Heart left ventricle (tissue), 16 donors: ENCODE data around the gene ARAP1. TPM values are rescaled to one million over a fixed set of nuclear protein-coding genes. Genes with fewer than 3 reads are reported as not detected.

Source experiments
- ATAC-seq, 4 donors: fragments of 200-7000 bp; cut with Tn5 transposase; one replicate each; pipeline ENCODE4 v1.9.1; 2020 to 2022; ENCODE audit warnings: moderate library complexity in 4 of 4, mild to moderate bottlenecking in 3 of 4, moderate number of reproducible peaks in 1 of 4
- DNase-seq, 5 donors: peaks; one replicate each; pipeline ENCODE4 v3.0.0-alpha.2; 2020
- H3K27ac ChIP-seq, 12 donors: fragments of 200-600 bp; sonication (generic) in 4 of 12; one replicate each; pipeline versions ENCODE4 v1.5.0 to v1.8.0; 2016 to 2022; ENCODE audit warnings: mild to moderate bottlenecking in 2 of 12
- H3K27me3 ChIP-seq, 9 donors: fragments of 200-600 bp; sonication (generic) in 2 of 9; one replicate each; pipeline versions ENCODE4 v1.5.1 to v1.8.0; 2016 to 2022; ENCODE audit warnings: mild to moderate bottlenecking in 3 of 9
- H3K36me3 ChIP-seq, 9 donors: fragments of 200-600 bp; sonication (generic) in 2 of 9; one replicate each; pipeline versions ENCODE4 v1.5.0 to v1.8.0; 2018 to 2022; ENCODE audit warnings: mild to moderate bottlenecking in 2 of 9
- H3K4me1 ChIP-seq, 12 donors: fragments of 200-600 bp; sonication (generic) in 4 of 12; one replicate each; pipeline versions ENCODE4 v1.5.0 to v1.8.0; 2016 to 2022; ENCODE audit warnings: mild to moderate bottlenecking in 3 of 12
- H3K4me3 ChIP-seq, 12 donors: fragments of 200-600 bp; sonication (generic) in 4 of 12; one replicate each; pipeline versions ENCODE4 v1.5.0 to v1.8.0; 2017 to 2022; ENCODE audit warnings: mild to moderate bottlenecking in 9 of 12, moderate library complexity in 4 of 12
- H3K9me3 ChIP-seq, 12 donors: fragments of 200-600 bp; sonication (generic) in 4 of 12; one replicate each; pipeline versions ENCODE4 v1.5.0 to v1.8.0; 2016 to 2022; ENCODE audit warnings: mild to moderate bottlenecking in 1 of 12
- POLR2A ChIP-seq, 2 donors: fragments of 450-650 bp; IDR thresholded peaks; one replicate each; pipeline ENCODE4 v1.6.1; 2017; ENCODE audit warnings: antibody characterized with exemption in 2 of 2, mild to moderate bottlenecking in 2 of 2, moderate library complexity in 2 of 2
- WGBS, 4 donors: extraction: QIAGEN DNeasy Blood & Tissue Kit in 2 of 4; methylation state at CpG; one replicate each; pipeline versions ENCODE4 v1.1.5 to v1.1.7; 2013 to 2018; 5-methylcytosine and 5-hydroxymethylcytosine counted together
- intact Hi-C, 10 donors: fragments of 100-400 bp; cut with DNase I; formaldehyde crosslinking; loops; one replicate each; pipeline versions ENCODE4 v1.11.1 to v1.14.2; 2022
- polyA plus RNA-seq, 2 donors: library from polyadenylated mRNA; stranded (reverse); fragments of 200-250 nt; gene quantifications; one replicate each; pipeline ENCODE4 v1.2.3, GENCODE V29; 2013
- total RNA-seq, 9 donors: library from RNA; depleted of rRNA in 2 of 9; stranded (reverse); fragments of >200 nt in 2 of 9; fragmentation: NEBNext Ultra II Directional in 3 of 9; extraction: Animal tissue kit (Norgen Biotek cat#: 25700) in 3 of 9; gene quantifications; one replicate each; pipeline versions ENCODE4 v1.1.0 to v1.2.4, GENCODE V29; 2016 to 2023
- TF ChIP-seq, protein P1 (sequence below), 12 donors: fragments of 200-600 bp; sonication (generic) in 4 of 12; IDR thresholded peaks; one replicate each; pipeline versions ENCODE4 v1.5.0 to v1.8.0; 2018 to 2022; ENCODE audit warnings: antibody characterized with exemption in 12 of 12, mild to moderate bottlenecking in 5 of 12
- donor health status: ischemic (EF 13 %, LVEDD 7.1; RV severe dilation, severe dysfunction).
- donor health status: healthy with polysubstance abuse.
- donor health status: DM: no; HTN: yes; CAD: no.
- donor health status: DM: no; HTN: no; CAD: no.
- donor health status: ischemic (EF 25% LVEDD 6.9; RV normal size, moderate dysfunction).
- donor health status: ischemic (EF 25% LVEDD 5.7; RV mildly dilated, moderate dysfunction).
- donor health status: healthy.
- donor health status: DM: yes; HTN: yes; CAD: no.
- donor health status: ischemic (EF 35%, LVEDD 5.7; RV mildly dilated, moderate dysfunction).
- donor health status: nonischemic (EF 11% LVEDD 7.7; RV severe dilation, severe dysfunction).
- donor health status: DM: yes; HTN: yes; CAD: no.
- donor health status: PGD.
- donor health status: ischemic (EF 29% LVEDD 5.4; RV normal size, mild dysfunction).
- donor health status: nonischemic (EF 23%, LVEDD 6.1; RV moderate dilation, normal function).

The ARAP1 gene
- total and polyA plus RNA-seq, 11 donors: 35.4 to 116 (median 43.6) TPM

GRCh38 chr11:72777755-72778278 is 25.6 kb upstream of the ARAP1 start:
- ATAC-seq (no peak), DNase-seq (no peak)
- 48 to 90% (median 73%) methylated on average over 4 to 5 of the region's 5 CpGs for WGBS, 4 donors
- Histone ChIP-seq H3K27ac (peak overlapping the region in 10 of 12 donors; percentile 3 to 77 (median 62)), H3K4me1 (peaks cover 0 to 59% (median 36%) of the 10 kb centered on the region in 12 donors), H3K36me3 (no peaks in the 10 kb centered on the region), H3K4me3 (no peak overlapping the region), H3K27me3 (no peaks in the 10 kb centered on the region), H3K9me3 (no peaks in the 10 kb centered on the region)
- no peak for TF ChIP-seq POLR2A (IDR thresholded peaks at IDR 0.05)
- TF ChIP-seq, protein P1, sequence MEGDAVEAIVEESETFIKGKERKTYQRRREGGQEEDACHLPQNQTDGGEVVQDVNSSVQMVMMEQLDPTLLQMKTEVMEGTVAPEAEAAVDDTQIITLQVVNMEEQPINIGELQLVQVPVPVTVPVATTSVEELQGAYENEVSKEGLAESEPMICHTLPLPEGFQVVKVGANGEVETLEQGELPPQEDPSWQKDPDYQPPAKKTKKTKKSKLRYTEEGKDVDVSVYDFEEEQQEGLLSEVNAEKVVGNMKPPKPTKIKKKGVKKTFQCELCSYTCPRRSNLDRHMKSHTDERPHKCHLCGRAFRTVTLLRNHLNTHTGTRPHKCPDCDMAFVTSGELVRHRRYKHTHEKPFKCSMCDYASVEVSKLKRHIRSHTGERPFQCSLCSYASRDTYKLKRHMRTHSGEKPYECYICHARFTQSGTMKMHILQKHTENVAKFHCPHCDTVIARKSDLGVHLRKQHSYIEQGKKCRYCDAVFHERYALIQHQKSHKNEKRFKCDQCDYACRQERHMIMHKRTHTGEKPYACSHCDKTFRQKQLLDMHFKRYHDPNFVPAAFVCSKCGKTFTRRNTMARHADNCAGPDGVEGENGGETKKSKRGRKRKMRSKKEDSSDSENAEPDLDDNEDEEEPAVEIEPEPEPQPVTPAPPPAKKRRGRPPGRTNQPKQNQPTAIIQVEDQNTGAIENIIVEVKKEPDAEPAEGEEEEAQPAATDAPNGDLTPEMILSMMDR (IDR thresholded peaks at IDR 0.05): no peak
- intact Hi-C loops: loop anchor here in 1 of 10 donors (5.0 kb wide), 1 partner anchor 41 kb away; no protein-coding TSS in a partner anchor

DNA sequence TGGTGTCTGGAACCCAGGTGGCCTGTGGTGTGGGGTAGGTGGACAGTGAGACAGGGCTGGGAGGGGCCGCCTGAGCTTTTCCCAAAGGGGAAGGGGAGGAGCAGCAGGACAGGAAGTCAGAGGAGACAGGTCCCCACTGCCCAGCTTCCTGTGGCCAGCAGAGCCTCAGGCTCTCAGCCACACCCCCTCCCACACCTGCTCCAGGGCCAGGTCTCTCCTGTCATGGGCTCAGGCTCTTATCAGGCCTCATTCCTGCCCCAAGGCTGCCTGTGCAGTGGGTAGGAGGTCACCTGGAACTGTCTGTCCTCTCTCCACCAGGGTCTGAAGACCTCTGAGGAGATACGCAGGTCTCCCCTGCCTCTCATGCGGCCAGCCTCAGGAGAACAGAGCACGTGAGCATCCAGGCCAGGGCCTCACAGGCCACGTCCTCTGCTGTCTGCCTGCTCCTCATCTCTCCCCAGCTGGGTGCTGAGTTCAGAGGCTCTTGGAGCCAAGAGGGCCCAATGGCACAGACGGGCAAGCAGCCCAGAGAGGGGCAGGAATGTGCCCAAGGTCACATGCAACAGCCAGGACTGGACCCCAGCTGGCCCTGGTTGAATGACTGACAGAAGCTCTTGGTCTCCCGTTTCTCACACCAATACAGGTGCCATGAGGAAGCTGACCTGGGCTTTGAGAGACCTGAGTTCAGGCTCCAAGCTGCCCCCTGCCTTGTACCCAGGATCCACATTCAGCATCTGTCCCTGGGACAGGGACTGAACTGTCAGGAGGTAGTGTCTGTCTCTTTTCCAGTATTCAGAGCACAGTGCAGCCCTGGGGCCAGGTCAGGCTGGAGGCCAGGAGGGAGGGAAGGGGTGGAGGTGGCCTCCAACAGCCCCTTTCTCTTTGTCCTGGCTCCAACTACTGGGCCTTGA is 24.9 kb upstream of the ARAP1 start:
- ATAC-seq (peak; percentile 48 to 66 (median 60)), DNase-seq (peak in 4 of 5 donors; percentile 53 to 84 (median 73))
- intact Hi-C loops: loop anchor here in 1 of 10 donors (5.0 kb wide), 1 partner anchor 40 kb away; no protein-coding TSS in a partner anchor
- Histone ChIP-seq H3K27me3 (no peaks in the 10 kb centered on the region), H3K36me3 (no peaks in the 10 kb centered on the region), H3K4me1 (peaks cover 0 to 62% (median 37%) of the 10 kb centered on the region in 12 donors), H3K27ac (peak overlapping the region in 11 of 12 donors; percentile 3 to 77 (median 60)), H3K4me3 (no peak overlapping the region), H3K9me3 (no peaks in the 10 kb centered on the region)
- 52 to 72% (median 55%) methylated on average over 3 to 7 of the region's 7 CpGs for WGBS, 4 donors
- TF ChIP-seq POLR2A (IDR thresholded peaks at IDR 0.05): no peak

DNA sequence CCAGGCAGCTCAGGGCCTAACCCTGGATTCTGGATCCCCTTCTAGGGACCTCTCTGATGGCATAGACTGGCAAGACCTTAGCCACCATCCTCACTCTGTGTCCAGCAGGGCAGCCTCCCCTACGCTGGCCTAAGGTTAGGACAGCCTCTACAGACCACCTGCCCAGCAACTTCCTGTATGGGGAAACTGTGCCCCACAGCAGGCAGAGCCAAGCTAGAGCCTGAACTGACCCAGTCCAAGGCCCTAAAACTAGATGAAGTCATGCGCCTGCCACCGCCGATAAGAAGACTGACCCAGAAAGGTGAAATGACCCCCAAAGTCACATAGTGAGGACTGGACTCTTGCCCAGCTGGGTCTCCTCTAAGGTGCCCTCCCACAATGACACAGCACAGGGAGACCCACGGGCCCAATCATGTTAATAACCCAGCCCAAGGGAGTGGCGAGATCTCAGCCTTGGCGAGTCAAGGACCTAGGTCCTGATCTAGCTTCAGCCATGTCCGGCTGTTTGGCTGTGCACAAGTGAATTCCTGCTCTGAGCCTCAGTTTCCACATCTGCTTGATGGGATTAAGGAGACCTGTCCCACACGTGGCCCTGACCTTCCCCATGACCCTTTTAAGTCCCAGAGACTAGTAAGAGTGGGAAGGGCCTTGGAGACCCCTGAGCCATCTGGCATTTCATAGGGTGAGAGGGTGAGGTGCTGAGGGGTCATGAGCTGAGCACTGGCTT is 24.1 kb upstream of the ARAP1 start:
- Histone ChIP-seq H3K27ac (peak overlapping the region in 10 of 12 donors; percentile 3 to 77 (median 62)), H3K9me3 (no peaks in the 10 kb centered on the region), H3K4me3 (no peak overlapping the region), H3K27me3 (no peaks in the 10 kb centered on the region), H3K36me3 (no peaks in the 10 kb centered on the region), H3K4me1 (peaks cover 0 to 57% (median 35%) of the 10 kb centered on the region in 12 donors)
- WGBS, 4 donors: 83 to 90% (median 86%) methylated on average over 8 to 9 of the region's 9 CpGs
- no peak for TF ChIP-seq POLR2A (IDR thresholded peaks at IDR 0.05)
- TF ChIP-seq, protein P1 (IDR thresholded peaks at IDR 0.05): no peak
- no peak for DNase-seq
- intact Hi-C loops: loop anchor here in 1 of 10 donors (5.0 kb wide), 1 partner anchor 39 kb away; no protein-coding TSS in a partner anchor
- ATAC-seq: no peak

DNA sequence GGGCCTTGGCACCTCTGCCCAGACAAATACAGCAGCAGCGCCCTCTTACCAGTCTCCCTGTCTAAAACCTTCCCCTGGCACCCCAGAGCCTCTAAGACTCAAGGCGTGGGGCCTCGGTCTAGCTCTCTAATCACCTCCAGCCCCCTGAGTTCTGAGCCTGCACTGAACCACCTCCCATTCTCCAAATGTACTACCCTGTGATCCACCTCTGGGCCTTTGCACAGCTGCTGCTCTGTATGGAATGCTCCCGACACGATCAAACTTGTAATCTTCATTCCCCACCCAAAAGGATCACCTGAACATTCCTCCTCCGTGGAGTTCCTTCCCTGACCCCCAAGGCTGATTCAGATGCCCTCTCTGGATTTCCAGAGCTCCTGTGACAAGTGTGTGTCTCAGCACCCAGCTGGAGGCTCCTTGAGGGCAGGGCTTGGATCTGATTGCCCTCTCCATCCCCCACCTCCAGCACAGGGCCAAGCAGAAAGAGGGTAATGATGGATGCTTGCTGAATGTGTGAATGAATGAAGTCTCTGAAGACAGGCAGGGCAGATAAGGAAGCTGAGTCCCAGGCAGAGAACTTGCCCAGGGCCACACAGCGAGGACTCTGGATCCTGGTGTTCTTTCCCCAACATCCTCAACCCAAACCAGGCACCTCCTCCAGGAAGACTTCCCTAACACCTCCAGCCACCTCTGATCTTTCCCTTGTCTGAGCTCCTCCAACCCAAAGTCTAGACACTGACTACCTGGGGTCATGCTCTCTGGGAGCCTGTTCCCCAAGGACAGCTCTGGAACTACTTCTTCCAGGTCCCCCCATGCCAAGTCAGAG is 23.3 kb upstream of the ARAP1 start:
- H3K27me3 ChIP-seq: no peaks in the 10 kb centered on the region
- peak overlapping the region in 1 of 12 donors; percentile 63 for H3K27ac ChIP-seq
- no peaks in the 10 kb centered on the region for H3K9me3 ChIP-seq
- DNase-seq: no peak
- intact Hi-C loops: loop anchor here in 1 of 10 donors (5.0 kb wide), 1 partner anchor 38 kb away; no protein-coding TSS in a partner anchor
- WGBS, 4 donors: 93 to 95% (median 95%) methylated on average over 7 of the region's 7 CpGs
- H3K36me3 ChIP-seq: no peaks in the 10 kb centered on the region
- peaks cover 0 to 49% (median 28%) of the 10 kb centered on the region in 12 donors for H3K4me1 ChIP-seq
- no peak for ATAC-seq
- TF ChIP-seq, protein P1 (IDR thresholded peaks at IDR 0.05): no peak
- TF ChIP-seq POLR2A (IDR thresholded peaks at IDR 0.05): no peak
- no peak overlapping the region for H3K4me3 ChIP-seq
